Measurements from ENCODE around the gene ADGRA1.

GRCh38 chr10:133086247-133086646, 1.5 kb upstream of the ADGRA1 start:
- no peak for TF ChIP-seq CTCF (IDR thresholded peaks at IDR 0.05)
- no peak for TF ChIP-seq POLR2AphosphoS5 (IDR thresholded peaks at IDR 0.05)
- TF ChIP-seq POLR2A (IDR thresholded peaks at IDR 0.05) = no peak

Data from prostate gland (tissue), 2 donors.